Effector memory CD4-positive, alpha-beta T cell (primary cell): ENCODE results near the gene NAV2.

Experiments
- DNase-seq, 3 donors: peaks; one replicate each; pipeline ENCODE4 v3.0.0-alpha.2; 2020
- H3K27ac ChIP-seq: 2 replicates; pipeline ENCODE4 v1.7.0; 2013; ENCODE audit warnings: mild to moderate bottlenecking, low read length, moderate library complexity; ENCODE audit not compliant: insufficient read depth, poor library complexity, severe bottlenecking
- H3K27me3 ChIP-seq: replicated peaks from 2 replicates; pipeline ENCODE4 v1.7.0; 2013; ENCODE audit warnings: mild to moderate bottlenecking, low read length; ENCODE audit not compliant: insufficient read depth, control insufficient read depth, poor library complexity, severe bottlenecking
- H3K36me3 ChIP-seq: 2 replicates; pipeline ENCODE4 v1.7.0; 2013; ENCODE audit warnings: mild to moderate bottlenecking, low read length, moderate library complexity; ENCODE audit not compliant: control insufficient read depth, insufficient read depth
- H3K4me1 ChIP-seq: 2 replicates; pipeline ENCODE4 v1.7.0; 2013; ENCODE audit warnings: low read length, mild to moderate bottlenecking; ENCODE audit not compliant: control insufficient read depth, insufficient read depth, poor library complexity, severe bottlenecking
- H3K4me3 ChIP-seq: 2 replicates; pipeline ENCODE4 v1.7.0; 2013; ENCODE audit warnings: low read length, low read depth, mild to moderate bottlenecking; ENCODE audit not compliant: insufficient read depth, poor library complexity, severe bottlenecking
- H3K9me3 ChIP-seq: 2 replicates; pipeline ENCODE4 v1.7.0; 2013; ENCODE audit warnings: mild to moderate bottlenecking, low read length, moderate library complexity; ENCODE audit not compliant: control insufficient read depth

Gene NAV2

DNA sequence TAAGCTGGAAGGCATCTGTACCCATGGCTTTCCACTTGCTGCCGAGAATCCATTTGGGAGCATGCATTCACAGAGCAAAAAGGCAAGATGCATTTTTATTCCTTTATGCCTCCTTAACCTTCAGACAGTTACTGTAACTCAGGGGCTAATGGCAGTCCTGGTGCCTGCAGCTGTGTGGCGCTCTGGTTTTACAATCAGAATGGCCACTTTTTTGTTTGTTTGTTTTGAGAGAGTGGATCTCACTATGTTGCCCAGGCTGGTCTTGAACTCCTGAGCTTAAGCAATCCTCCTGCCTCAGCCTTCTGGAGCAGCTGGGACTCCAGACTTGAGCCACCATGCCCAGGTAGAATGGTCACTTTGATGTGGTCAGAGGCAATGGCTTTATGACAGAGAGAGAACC lies 101.8 kb downstream of the NAV2 start:
- H3K27ac ChIP-seq = no peak overlapping the region
- no peak overlapping the region for H3K4me3 ChIP-seq
- H3K27me3 ChIP-seq = no peaks in the 10 kb centered on the region
- H3K4me1 ChIP-seq = no peaks in the 10 kb centered on the region
- H3K9me3 ChIP-seq = no peaks in the 10 kb centered on the region
- no peaks in the 10 kb centered on the region for H3K36me3 ChIP-seq
- DNase-seq = no peak

DNA sequence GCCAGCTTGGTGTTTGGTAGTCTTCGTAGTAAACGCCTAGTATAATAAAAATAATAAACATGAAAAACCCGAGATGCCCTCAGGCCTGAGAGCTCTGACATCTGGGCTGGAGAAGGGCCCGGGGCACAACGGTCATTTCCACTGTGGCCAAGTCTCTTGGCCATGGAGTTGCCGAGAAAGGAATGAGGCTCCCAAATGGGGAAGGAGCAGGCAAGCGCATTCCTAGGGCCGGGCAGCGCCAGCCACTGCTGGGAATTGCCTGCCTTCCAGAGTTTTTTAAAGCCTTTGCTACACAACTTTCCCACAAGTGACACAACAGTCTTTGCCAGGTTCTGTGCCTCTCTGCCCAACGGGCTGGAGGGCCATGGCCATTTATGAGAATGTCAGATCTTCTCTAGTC lies 103.4 kb downstream of the NAV2 start:
- H3K27ac ChIP-seq = no peak overlapping the region
- no peak for DNase-seq
- H3K36me3 ChIP-seq = no peaks in the 10 kb centered on the region
- H3K4me3 ChIP-seq = no peak overlapping the region
- H3K9me3 ChIP-seq = no peaks in the 10 kb centered on the region
- H3K4me1 ChIP-seq = no peaks in the 10 kb centered on the region
- no peaks in the 10 kb centered on the region for H3K27me3 ChIP-seq

DNA sequence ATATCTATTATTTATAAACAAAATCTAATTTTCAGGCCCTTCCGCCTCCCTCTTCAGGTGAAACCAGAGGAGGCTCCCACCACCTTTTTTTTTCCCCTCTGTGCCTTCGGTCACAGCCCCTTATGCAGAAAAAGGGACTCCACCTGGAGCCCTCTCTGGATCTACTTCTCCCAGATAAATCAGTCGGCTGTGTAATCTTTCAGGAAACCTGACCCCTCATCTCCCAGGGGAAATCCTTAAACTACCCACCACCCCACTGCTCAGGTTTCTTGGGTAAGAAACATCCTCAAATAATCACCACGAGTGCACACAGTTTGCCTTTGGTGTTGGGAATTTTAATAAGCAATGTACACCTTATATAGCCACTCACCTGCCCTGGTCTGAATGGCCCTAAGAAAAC lies 104.2 kb downstream of the NAV2 start:
- Histone ChIP-seq H3K4me1 (no peaks in the 10 kb centered on the region), H3K36me3 (no peaks in the 10 kb centered on the region), H3K4me3 (no peak overlapping the region), H3K9me3 (no peaks in the 10 kb centered on the region), H3K27me3 (no peaks in the 10 kb centered on the region), H3K27ac (no peak overlapping the region)
- no peak for DNase-seq

DNA sequence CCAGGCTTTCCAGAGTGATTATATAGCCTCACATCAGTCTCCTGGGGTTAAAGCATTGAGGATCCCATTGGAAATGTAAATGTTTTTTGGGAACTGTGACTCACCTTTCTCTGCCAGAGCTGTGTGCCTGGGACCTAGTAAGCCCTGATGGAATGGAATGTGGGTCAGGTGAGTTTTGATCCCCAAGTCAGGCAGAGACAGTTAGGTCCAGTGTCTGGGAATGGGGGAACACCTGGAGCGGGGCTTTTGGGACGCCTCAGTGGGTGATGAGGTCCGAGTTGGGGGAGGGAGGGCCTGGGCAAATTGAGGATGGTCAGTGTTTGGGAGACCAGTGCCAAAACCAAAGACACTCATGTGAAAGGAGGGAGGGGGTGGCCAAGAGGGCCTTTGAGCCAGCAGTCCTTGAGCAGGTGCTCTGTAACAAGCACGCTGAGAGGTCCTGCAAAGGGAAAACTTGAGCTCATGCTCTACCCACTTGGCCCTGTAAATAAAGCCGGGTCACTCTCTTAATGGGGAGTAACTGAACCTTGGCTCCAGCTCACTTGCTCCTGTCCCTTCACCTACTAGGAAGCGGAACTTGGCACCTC lies 104.7 kb downstream of the NAV2 start:
- Histone ChIP-seq H3K36me3 (no peaks in the 10 kb centered on the region), H3K4me3 (no peak overlapping the region), H3K4me1 (no peaks in the 10 kb centered on the region), H3K27me3 (no peaks in the 10 kb centered on the region), H3K27ac (no peak overlapping the region), H3K9me3 (no peaks in the 10 kb centered on the region)
- DNase-seq = no peak

DNA sequence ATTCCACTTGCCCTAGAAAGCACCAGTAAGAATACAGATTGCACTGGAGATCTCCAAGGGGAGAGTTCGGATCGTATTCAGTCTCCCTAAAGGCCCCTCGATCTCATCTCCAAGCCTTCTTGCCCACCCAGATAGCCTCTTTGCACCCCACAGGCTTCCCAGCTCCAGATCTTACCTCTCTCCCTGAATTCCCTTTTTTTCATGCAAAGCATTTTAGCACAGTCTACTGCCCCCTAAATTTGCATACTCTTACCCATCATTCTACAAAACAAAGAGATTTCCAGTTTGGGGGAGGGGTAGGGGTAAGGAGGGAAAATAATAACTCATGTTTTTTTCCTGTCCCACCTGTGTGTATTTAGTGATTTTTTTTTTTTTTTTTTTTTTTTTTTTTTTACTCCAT lies 105.2 kb downstream of the NAV2 start:
- Histone ChIP-seq H3K36me3 (no peaks in the 10 kb centered on the region), H3K27ac (no peak overlapping the region), H3K4me1 (no peaks in the 10 kb centered on the region), H3K9me3 (no peaks in the 10 kb centered on the region), H3K27me3 (no peaks in the 10 kb centered on the region), H3K4me3 (no peak overlapping the region)
- no peak for DNase-seq

DNA sequence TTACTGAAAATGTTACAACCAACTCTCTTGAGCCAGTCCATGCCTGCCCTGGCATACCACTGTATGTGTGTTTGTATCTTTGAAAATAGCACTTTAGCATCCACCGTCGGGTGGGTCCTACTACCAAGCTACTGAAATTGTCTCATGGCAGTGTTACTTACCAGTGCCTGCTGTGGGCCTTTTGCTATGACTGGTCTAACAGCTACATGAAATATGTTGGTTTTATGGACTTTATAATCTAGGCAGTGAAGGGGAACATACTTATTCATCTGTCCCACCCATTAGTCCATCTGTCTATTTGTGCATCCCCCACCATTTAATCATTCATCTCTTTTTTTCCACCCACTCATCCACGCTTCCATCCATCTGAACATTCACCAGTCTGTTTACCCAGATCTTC lies 106.0 kb downstream of the NAV2 start:
- H3K36me3 ChIP-seq = no peaks in the 10 kb centered on the region
- no peaks in the 10 kb centered on the region for H3K9me3 ChIP-seq
- DNase-seq = no peak
- H3K4me3 ChIP-seq = no peak overlapping the region
- no peaks in the 10 kb centered on the region for H3K27me3 ChIP-seq
- H3K27ac ChIP-seq = no peak overlapping the region
- H3K4me1 ChIP-seq = no peaks in the 10 kb centered on the region

DNA sequence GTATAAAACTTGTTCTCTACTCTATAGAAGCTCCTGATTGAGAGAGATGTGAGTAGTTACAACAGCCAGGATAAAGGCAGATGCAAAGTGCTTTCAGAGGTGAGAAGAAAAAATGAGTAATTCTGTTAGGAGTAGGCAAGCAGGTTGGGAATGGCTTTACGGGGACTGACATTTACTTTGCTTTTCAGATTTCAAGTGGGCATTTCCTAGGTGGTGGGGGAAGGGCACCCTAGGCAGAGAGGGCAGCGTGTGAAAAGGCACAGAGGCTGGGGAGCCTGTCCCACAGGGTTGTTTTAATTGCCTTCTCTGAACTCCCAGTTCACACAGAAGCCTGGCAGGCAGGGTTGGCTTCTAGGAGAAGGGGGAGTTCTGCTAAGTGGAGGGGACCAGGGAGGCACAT lies 106.5 kb downstream of the NAV2 start:
- no peaks in the 10 kb centered on the region for H3K4me1 ChIP-seq
- no peak for DNase-seq
- H3K36me3 ChIP-seq = no peaks in the 10 kb centered on the region

DNA sequence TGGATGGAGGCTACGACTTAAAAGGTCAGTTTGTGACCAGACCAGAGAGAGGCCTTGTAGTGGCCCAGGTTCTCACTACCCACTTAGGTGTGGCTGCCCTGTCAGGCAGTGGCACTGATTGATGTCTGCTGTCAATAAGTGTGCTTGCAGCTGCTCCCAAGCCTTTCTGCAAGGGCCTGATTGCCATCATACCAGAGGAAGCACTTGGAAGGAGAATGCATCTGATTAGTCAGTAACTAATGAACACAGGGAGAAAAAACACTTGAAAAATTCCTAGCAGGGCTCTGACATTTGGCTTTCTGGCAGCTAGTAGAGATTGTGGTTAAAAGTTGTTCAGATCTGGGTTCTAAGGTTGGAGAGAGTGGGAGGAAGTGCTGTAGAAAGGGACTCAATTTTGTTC lies 107.5 kb downstream of the NAV2 start:
- no peak for DNase-seq
- Histone ChIP-seq H3K9me3 (no peaks in the 10 kb centered on the region), H3K36me3 (no peaks in the 10 kb centered on the region), H3K27me3 (no peaks in the 10 kb centered on the region), H3K27ac (no peak overlapping the region), H3K4me1 (no peaks in the 10 kb centered on the region), H3K4me3 (no peak overlapping the region)

More for the DNA sequence above, 106.5 kb downstream of the NAV2 start:
- no peaks in the 10 kb centered on the region for H3K9me3 ChIP-seq
- no peak overlapping the region for H3K27ac ChIP-seq
- no peaks in the 10 kb centered on the region for H3K27me3 ChIP-seq
- no peak overlapping the region for H3K4me3 ChIP-seq

DNA sequence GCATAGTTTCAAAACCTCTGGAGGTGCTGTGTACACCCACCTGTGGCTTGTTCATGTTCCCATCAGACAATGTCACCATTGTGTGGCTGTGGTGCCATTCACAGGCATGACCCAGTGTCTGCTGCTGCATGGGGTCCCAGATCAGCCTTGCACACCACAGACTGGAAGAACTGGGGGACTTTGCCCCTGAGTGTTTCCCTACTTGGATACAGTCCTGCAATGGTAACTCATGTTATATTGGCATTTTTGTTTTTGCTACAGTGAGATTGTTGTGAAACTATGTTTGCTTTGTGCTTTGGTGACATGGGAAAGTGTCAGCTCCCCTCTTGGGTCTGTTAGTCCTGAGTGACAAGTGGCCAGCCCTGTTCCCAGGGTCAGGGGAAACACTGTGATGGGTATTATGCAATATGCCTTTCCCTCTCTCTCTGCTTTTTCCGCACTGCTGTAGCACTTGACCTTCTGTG lies 108.8 kb downstream of the NAV2 start:
- Histone ChIP-seq H3K4me3 (no peak overlapping the region), H3K27me3 (no peaks in the 10 kb centered on the region), H3K36me3 (no peaks in the 10 kb centered on the region), H3K4me1 (no peaks in the 10 kb centered on the region), H3K9me3 (no peaks in the 10 kb centered on the region), H3K27ac (no peak overlapping the region)
- DNase-seq = no peak

DNA sequence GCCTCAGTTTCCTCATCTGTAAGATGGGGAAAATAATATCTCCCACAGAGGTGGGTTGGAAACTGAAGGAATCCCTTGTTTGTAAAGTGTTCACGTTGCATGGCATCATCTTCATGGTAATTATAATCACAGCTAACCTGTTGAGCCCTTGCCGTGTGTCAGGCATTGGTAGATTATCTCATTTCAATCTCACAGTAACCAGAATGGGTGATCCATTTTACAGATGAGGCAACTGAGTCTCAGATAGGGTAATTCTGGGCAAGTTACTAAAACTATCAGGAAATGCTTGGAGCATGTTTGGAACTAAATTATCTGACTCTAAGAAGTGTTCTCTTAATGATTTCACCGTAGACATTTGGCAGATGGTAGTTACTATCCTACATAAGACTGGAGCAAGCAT lies 109.4 kb downstream of the NAV2 start:
- H3K4me3 ChIP-seq = no peak overlapping the region
- H3K4me1 ChIP-seq = no peaks in the 10 kb centered on the region
- DNase-seq = no peak
- no peaks in the 10 kb centered on the region for H3K27me3 ChIP-seq
- H3K27ac ChIP-seq = no peak overlapping the region
- H3K9me3 ChIP-seq = no peaks in the 10 kb centered on the region
- no peaks in the 10 kb centered on the region for H3K36me3 ChIP-seq
